VCaP (cell line): ENCODE measurements around the gene DPF3.

Experiments
- H3K27ac ChIP-seq: fragments of 450-650 bp; 2 replicates; pipeline ENCODE4 v1.5.1; 2017
- CTCF ChIP-seq: fragments of 450-650 bp; conservative IDR thresholded peaks from 2 replicates; pipeline ENCODE4 v1.5.1; 2017; ENCODE audit warnings: mild to moderate bottlenecking, moderate library complexity

DPF3 gene

DNA sequence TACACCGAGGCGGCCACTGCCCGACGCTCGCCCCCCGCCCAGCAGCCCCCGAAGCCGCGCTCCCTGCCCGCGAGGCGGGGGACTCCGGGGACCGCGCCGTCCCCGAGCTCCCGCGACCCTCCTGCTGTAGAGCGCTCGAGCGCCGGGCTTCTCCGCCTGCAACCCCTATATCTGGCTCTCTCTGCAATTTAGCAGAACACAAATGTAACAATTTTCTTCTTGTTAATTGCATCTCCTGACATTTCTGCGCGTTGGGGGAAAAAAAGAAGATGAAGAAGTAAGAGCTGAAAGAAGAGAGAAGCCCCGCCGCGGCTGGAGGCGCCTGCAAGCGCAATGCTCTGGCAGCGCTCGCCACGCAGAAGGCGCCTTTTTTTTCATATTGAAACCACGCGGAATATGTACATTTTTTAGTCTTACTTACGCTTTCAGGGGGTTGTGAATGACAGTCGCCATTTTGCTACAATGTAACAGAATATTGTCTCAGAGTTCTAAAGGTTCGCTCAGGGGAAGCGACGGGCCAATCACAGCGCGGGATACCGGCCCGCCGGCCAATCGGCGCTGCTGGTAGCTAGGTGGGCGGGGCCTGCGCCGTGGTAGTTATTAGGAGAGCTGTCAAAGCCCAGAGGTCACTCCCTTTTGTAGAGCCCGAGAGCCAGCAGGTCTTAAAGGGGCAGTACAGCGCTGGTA, at the start of gene DPF3:
Gene DPF3, minus strand, starts transcription at position 466 of the 687 bp plus-strand sequence. Its CDS starts 13 bp downstream, at position 453.
- no peak within 1 kb of the TSS for H3K27ac ChIP-seq
- TF ChIP-seq CTCF = no peak

DNA sequence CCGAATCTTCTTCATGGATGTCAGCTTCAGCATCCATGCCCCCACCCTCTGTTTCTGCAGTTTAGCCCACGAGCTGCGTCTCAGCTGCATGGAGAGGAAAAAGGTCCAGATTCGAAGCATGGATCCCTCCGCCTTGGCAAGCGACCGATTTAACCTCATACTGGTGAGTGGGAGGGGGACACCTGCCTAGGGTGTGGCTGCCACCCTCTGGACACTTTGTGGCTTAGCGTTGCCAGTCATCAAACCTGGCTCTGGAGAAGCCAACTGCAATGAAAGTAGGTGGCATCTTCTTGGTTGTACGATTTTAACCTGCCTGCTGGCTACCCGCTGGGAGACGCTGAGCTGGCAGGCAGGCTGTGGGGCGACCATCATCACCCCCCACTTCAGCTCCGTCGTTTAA, 49.0 kb upstream of the DPF3 start:
- peak; percentile 23 for TF ChIP-seq CTCF
- no peak overlapping the region for H3K27ac ChIP-seq

DNA sequence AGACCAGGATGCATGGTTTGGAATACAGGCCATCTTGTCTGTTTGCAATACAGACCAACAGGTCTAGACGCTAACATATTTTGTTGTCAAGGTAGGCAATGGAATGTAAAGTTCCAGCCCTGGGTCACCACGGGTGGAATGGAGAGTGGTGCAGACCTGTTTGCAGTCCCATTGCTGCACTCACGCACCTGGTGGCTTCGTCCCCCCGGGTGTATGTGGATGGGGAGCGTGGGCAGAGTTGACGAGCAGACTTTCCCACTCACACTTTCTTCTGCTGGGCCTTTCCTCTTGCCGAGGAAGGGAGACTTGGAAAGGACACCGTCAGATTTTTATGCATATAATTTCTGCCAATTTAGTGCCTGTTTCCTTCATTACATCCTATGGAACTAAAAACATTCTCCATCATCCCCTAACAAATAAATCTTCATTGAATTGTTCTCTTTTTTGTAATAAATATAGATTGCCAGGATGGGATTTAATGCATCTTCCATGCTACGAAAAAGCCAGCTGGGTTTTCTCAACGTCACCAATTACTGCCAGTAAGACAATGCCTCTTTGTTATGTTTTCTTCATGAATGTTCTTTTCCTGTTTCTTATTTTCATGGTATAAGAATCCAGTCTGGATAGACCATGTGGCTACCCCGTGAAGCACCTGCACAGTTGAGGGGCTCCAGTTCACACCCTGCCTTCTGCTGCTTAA, 47.5 kb upstream of the DPF3 start:
- TF ChIP-seq CTCF = no peak
- H3K27ac ChIP-seq = no peak overlapping the region

DNA sequence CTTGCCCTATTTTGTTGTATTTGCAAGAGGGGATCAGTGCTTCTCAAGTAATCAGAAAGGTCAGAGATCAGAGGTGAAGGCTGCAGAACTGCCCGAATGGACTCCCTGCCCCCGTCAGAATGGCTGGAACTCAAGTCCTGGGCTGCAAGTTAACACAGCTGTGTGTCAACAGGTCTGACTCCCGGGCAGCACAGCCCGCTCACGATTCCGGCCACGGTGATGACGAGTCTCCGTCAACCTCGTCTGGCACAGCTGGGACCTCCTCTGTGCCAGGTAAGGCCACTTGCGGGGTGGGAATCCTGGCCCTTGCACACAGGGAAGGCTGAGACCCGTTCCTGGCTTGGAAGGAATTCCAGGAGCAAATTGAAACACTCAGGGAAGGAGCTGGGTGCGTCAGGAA, 45.7 kb upstream of the DPF3 start:
- TF ChIP-seq CTCF = no peak
- no peak overlapping the region for H3K27ac ChIP-seq

GRCh38 chr14:72932893-72933292, 39.0 kb upstream of the DPF3 start:
- no peak for TF ChIP-seq CTCF
- no peak overlapping the region for H3K27ac ChIP-seq

- TF ChIP-seq CTCF = no peak
- no peak overlapping the region for H3K27ac ChIP-seq
Measured at GRCh38 chr14:72929316-72930080, 35.6 kb upstream of the DPF3 start.

GRCh38 chr14:72928872-72929271, 35.0 kb upstream of the DPF3 start:
- H3K27ac ChIP-seq = no peak overlapping the region
- TF ChIP-seq CTCF = no peak
